ENCODE data around the gene FYCO1.

Gene FYCO1

DNA sequence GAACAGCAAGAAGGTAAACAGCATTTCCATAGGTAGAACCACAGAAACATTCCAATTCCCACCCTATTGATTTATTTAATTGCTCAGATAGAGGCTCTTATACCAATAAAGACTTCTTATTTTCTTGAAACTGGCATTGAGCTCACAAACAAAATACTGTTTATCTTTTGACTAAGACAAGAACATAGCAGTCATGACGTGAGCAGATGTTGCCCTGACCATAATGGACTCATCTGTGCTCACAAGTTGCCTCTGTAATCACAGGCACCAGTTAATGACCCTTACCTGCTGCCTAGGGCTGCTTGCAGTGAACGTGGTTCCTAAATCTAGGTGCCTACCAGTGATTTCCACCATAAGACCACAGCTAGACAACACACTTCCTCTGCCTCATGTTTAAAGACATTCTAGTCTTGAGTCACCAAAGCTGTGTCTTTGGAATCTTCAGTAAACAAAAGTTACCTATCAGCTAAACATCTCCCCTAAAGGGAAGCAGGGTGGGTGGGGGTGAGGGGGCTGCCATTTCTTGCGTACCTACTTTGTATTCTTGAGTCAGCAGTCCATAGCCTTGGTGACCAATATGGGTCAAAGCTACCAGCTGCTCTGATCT is 2.1 kb downstream of the FYCO1 start:
- Histone ChIP-seq H3K4me3 (ENCODE audit: low read depth in 1 of 5, low read length in 5 of 5) (no peak overlapping the region), H3K27me3 (ENCODE audit: control insufficient read depth in 5 of 5, insufficient read depth in 4 of 5, low read length in 5 of 5) (no peaks in the 10 kb centered on the region), H3K9ac (ENCODE audit: low read length in 5 of 5) (no peak overlapping the region), H3K27ac (ENCODE audit: low read depth, low read length) (peak overlapping the region; percentile 12), H3K4me1 (ENCODE audit: control insufficient read depth in 5 of 5, insufficient read depth in 5 of 5, low read length in 5 of 5) (peaks cover 8 to 47% (median 35%) of the 10 kb centered on the region in 5 donors), H3K36me3 (ENCODE audit: control insufficient read depth in 5 of 5, insufficient read depth in 5 of 5, low read length in 5 of 5) (no peaks in the 10 kb centered on the region), H3K9me3 (ENCODE audit: control insufficient read depth in 5 of 5, low read length in 5 of 5) (no peaks in the 10 kb centered on the region)

GRCh38 chr3:45992821-45993221 is 2.8 kb downstream of the FYCO1 start:
- no peak overlapping the region for H3K4me3 ChIP-seq (ENCODE audit: low read depth in 1 of 5, low read length in 5 of 5)
- H3K4me1 ChIP-seq (ENCODE audit: control insufficient read depth in 5 of 5, insufficient read depth in 5 of 5, low read length in 5 of 5): peaks cover 12 to 54% (median 41%) of the 10 kb centered on the region in 5 donors
- H3K27ac ChIP-seq (ENCODE audit: low read depth, low read length): peak overlapping the region; percentile 12

GRCh38 chr3:45992133-45992729 is 3.4 kb downstream of the FYCO1 start:
- H3K4me1 ChIP-seq (ENCODE audit: control insufficient read depth in 5 of 5, insufficient read depth in 5 of 5, low read length in 5 of 5): peaks cover 17 to 60% (median 47%) of the 10 kb centered on the region in 5 donors
- H3K9ac ChIP-seq (ENCODE audit: low read length in 5 of 5): no peak overlapping the region
- peak overlapping the region; percentile 12 for H3K27ac ChIP-seq (ENCODE audit: low read depth, low read length)
- H3K36me3 ChIP-seq (ENCODE audit: control insufficient read depth in 5 of 5, insufficient read depth in 5 of 5, low read length in 5 of 5): no peaks in the 10 kb centered on the region
- no peak overlapping the region for H3K4me3 ChIP-seq (ENCODE audit: low read depth in 1 of 5, low read length in 5 of 5)
- H3K9me3 ChIP-seq (ENCODE audit: control insufficient read depth in 5 of 5, low read length in 5 of 5): no peaks in the 10 kb centered on the region
- H3K27me3 ChIP-seq (ENCODE audit: control insufficient read depth in 5 of 5, insufficient read depth in 4 of 5, low read length in 5 of 5): no peaks in the 10 kb centered on the region

More at GRCh38 chr3:45992821-45993221, 2.8 kb downstream of the FYCO1 start:
- no peaks in the 10 kb centered on the region for H3K9me3 ChIP-seq (ENCODE audit: control insufficient read depth in 5 of 5, low read length in 5 of 5)
- H3K27me3 ChIP-seq (ENCODE audit: control insufficient read depth in 5 of 5, insufficient read depth in 4 of 5, low read length in 5 of 5): no peaks in the 10 kb centered on the region
- H3K36me3 ChIP-seq (ENCODE audit: control insufficient read depth in 5 of 5, insufficient read depth in 5 of 5, low read length in 5 of 5): no peaks in the 10 kb centered on the region
- no peak overlapping the region for H3K9ac ChIP-seq (ENCODE audit: low read length in 5 of 5)

- Histone ChIP-seq H3K27me3 (ENCODE audit: control insufficient read depth in 5 of 5, insufficient read depth in 4 of 5, low read length in 5 of 5) (no peaks in the 10 kb centered on the region), H3K4me3 (ENCODE audit: low read depth in 1 of 5, low read length in 5 of 5) (no peak overlapping the region), H3K27ac (ENCODE audit: low read depth, low read length) (peak overlapping the region; percentile 12), H3K9me3 (ENCODE audit: control insufficient read depth in 5 of 5, low read length in 5 of 5) (no peaks in the 10 kb centered on the region), H3K36me3 (ENCODE audit: control insufficient read depth in 5 of 5, insufficient read depth in 5 of 5, low read length in 5 of 5) (no peaks in the 10 kb centered on the region), H3K9ac (ENCODE audit: low read length in 5 of 5) (no peak overlapping the region), H3K4me1 (ENCODE audit: control insufficient read depth in 5 of 5, insufficient read depth in 5 of 5, low read length in 5 of 5) (peaks cover 16 to 66% (median 50%) of the 10 kb centered on the region in 5 donors)
Measured at GRCh38 chr3:45991341-45991740, 4.3 kb downstream of the FYCO1 start.

GRCh38 chr3:45990181-45990580 is 5.4 kb downstream of the FYCO1 start:
- Histone ChIP-seq H3K9ac (ENCODE audit: low read length in 5 of 5) (no peak overlapping the region), H3K36me3 (ENCODE audit: control insufficient read depth in 5 of 5, insufficient read depth in 5 of 5, low read length in 5 of 5) (peaks cover 0 to under 1% (median 0%) of the 10 kb centered on the region in 5 donors), H3K4me1 (ENCODE audit: control insufficient read depth in 5 of 5, insufficient read depth in 5 of 5, low read length in 5 of 5) (peaks cover 12 to 69% (median 53%) of the 10 kb centered on the region in 5 donors), H3K27me3 (ENCODE audit: control insufficient read depth in 5 of 5, insufficient read depth in 4 of 5, low read length in 5 of 5) (no peaks in the 10 kb centered on the region), H3K4me3 (ENCODE audit: low read depth in 1 of 5, low read length in 5 of 5) (no peak overlapping the region), H3K9me3 (ENCODE audit: control insufficient read depth in 5 of 5, low read length in 5 of 5) (no peaks in the 10 kb centered on the region), H3K27ac (ENCODE audit: low read depth, low read length) (no peak overlapping the region)

DNA sequence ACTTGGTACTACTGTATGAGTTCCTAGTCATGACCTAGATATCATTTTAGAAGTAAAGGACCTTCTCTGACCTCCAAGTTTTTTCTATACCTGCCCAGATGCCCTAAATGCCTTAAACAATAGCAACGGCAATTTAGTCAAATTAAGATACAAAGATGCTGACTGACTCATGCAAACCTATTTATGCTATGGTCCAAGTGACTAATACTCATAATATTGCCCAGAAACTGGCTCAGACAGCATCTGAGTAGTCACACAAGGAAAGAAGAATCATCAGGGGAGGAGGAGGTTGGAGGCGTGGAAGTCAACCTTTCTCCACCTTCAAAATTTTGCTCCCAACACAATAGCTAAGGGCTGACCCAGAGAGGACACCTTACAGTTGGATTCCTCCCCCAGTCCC is 6.8 kb downstream of the FYCO1 start:
- Histone ChIP-seq H3K4me1 (ENCODE audit: control insufficient read depth in 5 of 5, insufficient read depth in 5 of 5, low read length in 5 of 5) (peaks cover 13 to 64% (median 48%) of the 10 kb centered on the region in 5 donors), H3K9ac (ENCODE audit: low read length in 5 of 5) (no peak overlapping the region)

GRCh38 chr3:45988362-45988761 is 7.3 kb downstream of the FYCO1 start:
- H3K27me3 ChIP-seq (ENCODE audit: control insufficient read depth in 5 of 5, insufficient read depth in 4 of 5, low read length in 5 of 5): no peaks in the 10 kb centered on the region
- H3K9me3 ChIP-seq (ENCODE audit: control insufficient read depth in 5 of 5, low read length in 5 of 5): no peaks in the 10 kb centered on the region
- H3K27ac ChIP-seq (ENCODE audit: low read depth, low read length): peak overlapping the region; percentile 54
- peak overlapping the region in 1 of 5 donors; percentile 15 for H3K9ac ChIP-seq (ENCODE audit: low read length in 5 of 5)
- no peak overlapping the region for H3K4me3 ChIP-seq (ENCODE audit: low read depth in 1 of 5, low read length in 5 of 5)
- H3K36me3 ChIP-seq (ENCODE audit: control insufficient read depth in 5 of 5, insufficient read depth in 5 of 5, low read length in 5 of 5): peaks cover 0 to 19% (median 10%) of the 10 kb centered on the region in 5 donors
- peaks cover 13 to 64% (median 48%) of the 10 kb centered on the region in 5 donors for H3K4me1 ChIP-seq (ENCODE audit: control insufficient read depth in 5 of 5, insufficient read depth in 5 of 5, low read length in 5 of 5)

More for the DNA sequence above, 6.8 kb downstream of the FYCO1 start:
- no peaks in the 10 kb centered on the region for H3K9me3 ChIP-seq (ENCODE audit: control insufficient read depth in 5 of 5, low read length in 5 of 5)
- no peak overlapping the region for H3K4me3 ChIP-seq (ENCODE audit: low read depth in 1 of 5, low read length in 5 of 5)
- no peaks in the 10 kb centered on the region for H3K27me3 ChIP-seq (ENCODE audit: control insufficient read depth in 5 of 5, insufficient read depth in 4 of 5, low read length in 5 of 5)
- H3K36me3 ChIP-seq (ENCODE audit: control insufficient read depth in 5 of 5, insufficient read depth in 5 of 5, low read length in 5 of 5): peaks cover 0 to 15% (median 7%) of the 10 kb centered on the region in 5 donors
- H3K27ac ChIP-seq (ENCODE audit: low read depth, low read length): peak overlapping the region; percentile 54

GRCh38 chr3:45987368-45988291 is 8.0 kb downstream of the FYCO1 start:
- Histone ChIP-seq H3K27me3 (ENCODE audit: control insufficient read depth in 5 of 5, insufficient read depth in 4 of 5, low read length in 5 of 5) (no peaks in the 10 kb centered on the region), H3K27ac (ENCODE audit: low read depth, low read length) (peak overlapping the region; percentile 54), H3K4me3 (ENCODE audit: low read depth in 1 of 5, low read length in 5 of 5) (no peak overlapping the region), H3K9me3 (ENCODE audit: control insufficient read depth in 5 of 5, low read length in 5 of 5) (no peaks in the 10 kb centered on the region), H3K4me1 (ENCODE audit: control insufficient read depth in 5 of 5, insufficient read depth in 5 of 5, low read length in 5 of 5) (peaks cover 13 to 57% (median 43%) of the 10 kb centered on the region in 5 donors), H3K36me3 (ENCODE audit: control insufficient read depth in 5 of 5, insufficient read depth in 5 of 5, low read length in 5 of 5) (peaks cover under 1 to 26% (median 18%) of the 10 kb centered on the region in 5 donors), H3K9ac (ENCODE audit: low read length in 5 of 5) (peak overlapping the region in 4 of 5 donors; percentile 15 to 28 (median 22))

DNA sequence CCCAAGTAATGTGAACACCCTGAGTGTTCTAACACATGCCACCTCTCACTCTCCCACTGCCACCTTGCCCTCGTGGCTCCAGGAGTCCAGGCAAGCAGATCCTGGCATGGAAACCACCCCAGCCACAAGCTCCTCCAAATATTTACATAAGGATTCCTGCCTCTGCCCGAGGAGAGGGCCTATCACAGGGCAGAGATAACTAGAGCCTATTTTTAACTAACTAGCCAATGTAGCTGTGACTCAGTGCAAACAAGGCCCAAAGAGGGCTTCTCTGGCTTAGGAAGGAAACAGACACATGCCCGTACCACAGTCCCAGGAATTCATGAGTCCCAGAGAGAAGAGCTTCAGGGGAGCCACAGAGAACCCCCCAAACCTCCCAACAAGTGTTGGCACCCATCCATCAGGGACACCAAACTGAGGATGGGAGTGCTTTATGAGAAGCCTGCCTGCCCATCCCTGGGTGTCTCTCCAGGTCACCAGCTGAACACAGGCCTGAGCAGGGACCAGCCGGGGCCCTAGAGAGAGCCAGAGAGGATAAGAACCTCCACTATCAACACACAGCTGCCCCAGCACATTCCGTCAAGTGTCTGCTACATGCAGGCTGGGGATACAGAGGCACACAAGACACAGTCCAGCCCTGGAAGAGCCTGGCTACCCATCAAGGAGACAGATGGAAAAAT is 9.2 kb downstream of the FYCO1 start:
- Histone ChIP-seq H3K27ac (ENCODE audit: low read depth, low read length) (peak overlapping the region; percentile 35), H3K36me3 (ENCODE audit: control insufficient read depth in 5 of 5, insufficient read depth in 5 of 5, low read length in 5 of 5) (peaks cover 11 to 38% (median 29%) of the 10 kb centered on the region in 5 donors), H3K27me3 (ENCODE audit: control insufficient read depth in 5 of 5, insufficient read depth in 4 of 5, low read length in 5 of 5) (no peaks in the 10 kb centered on the region), H3K9ac (ENCODE audit: low read length in 5 of 5) (no peak overlapping the region), H3K9me3 (ENCODE audit: control insufficient read depth in 5 of 5, low read length in 5 of 5) (no peaks in the 10 kb centered on the region), H3K4me3 (ENCODE audit: low read depth in 1 of 5, low read length in 5 of 5) (no peak overlapping the region), H3K4me1 (ENCODE audit: control insufficient read depth in 5 of 5, insufficient read depth in 5 of 5, low read length in 5 of 5) (peaks cover 10 to 47% (median 35%) of the 10 kb centered on the region in 5 donors)
